Colonic mucosa (tissue), 4 donors: ENCODE measurements around the gene GARNL3. TPM values are rescaled to one million over a fixed set of nuclear protein-coding genes. Genes with fewer than 3 reads are reported as not detected.

Source experiments
- DNase-seq: peaks from one replicate; pipeline ENCODE4 v3.0.0-alpha.2; 2020
- H3K27ac ChIP-seq: fragments of 200-600 bp; one replicate; pipeline ENCODE4 v1.8.0; 2021
- H3K27me3 ChIP-seq: fragments of 200-600 bp; one replicate; pipeline ENCODE4 v1.8.0; 2021
- H3K36me3 ChIP-seq: fragments of 200-600 bp; one replicate; pipeline ENCODE4 v1.8.0; 2021
- H3K4me1 ChIP-seq: fragments of 200-600 bp; one replicate; pipeline ENCODE4 v1.8.0; 2021; ENCODE audit warnings: mild to moderate bottlenecking
- H3K4me3 ChIP-seq: fragments of 200-600 bp; one replicate; pipeline ENCODE4 v1.8.0; 2021
- H3K9ac ChIP-seq, 2 donors: one replicate each; pipeline ENCODE4 v1.7.0; 2013; ENCODE audit warnings: control low read depth in 2 of 2, low read depth in 2 of 2, low read length in 2 of 2
- H3K9me3 ChIP-seq: fragments of 200-600 bp; one replicate; pipeline ENCODE4 v1.8.0; 2021
- CTCF ChIP-seq: fragments of 200-600 bp; IDR thresholded peaks from one replicate; pipeline ENCODE4 v1.8.0; 2022; ENCODE audit warnings: antibody characterized with exemption, mild to moderate bottlenecking
- intact Hi-C: fragments of 100-400 bp; cut with DNase I; formaldehyde crosslinking; loops from one replicate; pipeline ENCODE4 v1.14.1; 2022
- total RNA-seq, 2 donors: library from RNA; stranded (reverse); fragmentation: NEBNext Ultra II Directional in 1 of 2; extraction: Animal tissue kit (Norgen Biotek cat#: 25700) in 1 of 2; gene quantifications; one replicate each; pipeline ENCODE4 v1.2.1, GENCODE V29; 2021
- donor health status: healthy.
- donor health status: DM: no; HTN: no; CAD: no.
- donor health status: DM: no; HTN: no; CAD: no.

The GARNL3 gene
- total RNA-seq, 2 donors from 2014 or later: 4.1 to 5.1 TPM

GRCh38 chr9:127283135-127283534 is 18.6 kb downstream of the GARNL3 start:
- no peaks in the 10 kb centered on the region for H3K27me3 ChIP-seq
- TF ChIP-seq CTCF: no peak
- H3K9me3 ChIP-seq: no peaks in the 10 kb centered on the region
- intact Hi-C loops: loop anchor here (10.0 kb wide), 1 partner anchor 112 kb away; the partner anchor contains the start of gene SLC2A8
- H3K36me3 ChIP-seq: no peaks in the 10 kb centered on the region
- no peak overlapping the region for H3K4me3 ChIP-seq
- H3K4me1 ChIP-seq: no peaks in the 10 kb centered on the region
- no peak for DNase-seq
- no peak overlapping the region for H3K9ac ChIP-seq
- H3K27ac ChIP-seq: no peak overlapping the region

- Histone ChIP-seq H3K27me3 (no peaks in the 10 kb centered on the region), H3K4me1 (no peaks in the 10 kb centered on the region), H3K27ac (no peak overlapping the region), H3K36me3 (no peaks in the 10 kb centered on the region), H3K4me3 (no peak overlapping the region), H3K9ac (no peak overlapping the region), H3K9me3 (no peaks in the 10 kb centered on the region)
- DNase-seq: peak; percentile 21
- no peak for TF ChIP-seq CTCF
- intact Hi-C loops: loop anchor here (10.0 kb wide), 1 partner anchor 111 kb away; the partner anchor contains the start of gene SLC2A8
Measured at GRCh38 chr9:127283917-127284497, 19.4 kb downstream of the GARNL3 start.

GRCh38 chr9:127285965-127286364 is 21.4 kb downstream of the GARNL3 start:
- H3K4me1 ChIP-seq: no peaks in the 10 kb centered on the region
- no peak for TF ChIP-seq CTCF
- no peaks in the 10 kb centered on the region for H3K36me3 ChIP-seq
- H3K4me3 ChIP-seq: no peak overlapping the region
- H3K9ac ChIP-seq: no peak overlapping the region
- no peaks in the 10 kb centered on the region for H3K27me3 ChIP-seq
- no peak for DNase-seq
- no peaks in the 10 kb centered on the region for H3K9me3 ChIP-seq
- no peak overlapping the region for H3K27ac ChIP-seq
- intact Hi-C loops: loop anchor here (10.0 kb wide), 1 partner anchor 109 kb away; the partner anchor contains the start of gene SLC2A8

GRCh38 chr9:127290561-127291065 is 26.0 kb downstream of the GARNL3 start:
- intact Hi-C loops: no loop called here
- no peak for DNase-seq
- H3K27ac ChIP-seq: no peak overlapping the region
- no peaks in the 10 kb centered on the region for H3K27me3 ChIP-seq
- TF ChIP-seq CTCF: no peak
- no peaks in the 10 kb centered on the region for H3K4me1 ChIP-seq
- H3K9ac ChIP-seq: no peak overlapping the region
- no peak overlapping the region for H3K4me3 ChIP-seq
- H3K9me3 ChIP-seq: no peaks in the 10 kb centered on the region
- H3K36me3 ChIP-seq: no peaks in the 10 kb centered on the region

- intact Hi-C loops: no loop called here
- H3K9me3 ChIP-seq: no peaks in the 10 kb centered on the region
- H3K27me3 ChIP-seq: no peaks in the 10 kb centered on the region
- no peak overlapping the region for H3K9ac ChIP-seq
- no peaks in the 10 kb centered on the region for H3K36me3 ChIP-seq
- H3K4me3 ChIP-seq: no peak overlapping the region
- no peak for DNase-seq
- TF ChIP-seq CTCF: no peak
- no peaks in the 10 kb centered on the region for H3K4me1 ChIP-seq
- no peak overlapping the region for H3K27ac ChIP-seq
Measured at GRCh38 chr9:127291246-127291778, 26.7 kb downstream of the GARNL3 start.
